ENCODE data around the gene USE1. TPM values are rescaled to one million over a fixed set of nuclear protein-coding genes. Genes with fewer than 3 reads are reported as not detected.

USE1 gene
- total and polyA plus RNA-seq, 4 donors: 22.0 to 60.1 (median 34.8) TPM

DNA sequence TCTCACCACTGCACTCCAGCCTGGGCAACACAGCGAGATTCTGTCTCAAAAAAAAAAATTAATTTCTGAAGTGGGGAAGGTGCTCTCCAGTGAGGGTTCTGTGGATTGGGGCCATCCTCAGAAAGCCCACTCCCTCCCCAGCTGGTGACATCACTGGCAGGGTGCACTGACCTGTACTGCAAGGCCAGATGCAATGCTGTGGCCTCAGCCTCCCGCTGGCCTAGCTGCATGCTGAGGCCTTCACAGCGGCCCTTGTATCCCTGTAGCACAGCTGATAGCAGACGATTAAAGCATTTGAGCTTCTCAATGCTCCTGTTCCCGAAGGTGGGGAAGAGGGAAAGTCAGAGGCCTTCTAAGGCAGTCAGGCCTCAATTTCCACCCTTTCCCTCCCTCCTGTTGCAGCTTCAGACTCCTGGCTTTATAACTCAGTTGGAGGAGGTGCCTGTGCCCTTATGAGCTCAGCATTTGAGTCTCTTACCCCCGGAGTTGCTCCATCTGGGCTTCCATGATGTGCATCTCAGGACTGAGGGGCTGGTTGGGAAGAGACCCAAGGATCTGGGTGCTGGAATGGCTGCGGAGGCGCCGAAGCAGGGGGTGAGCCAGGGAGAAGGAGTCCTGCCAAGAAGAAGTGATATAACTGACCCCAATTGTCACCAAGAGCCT lies 44.1 kb downstream of the USE1 start:
- H3K9ac ChIP-seq (ENCODE audit: insufficient read depth in 1 of 2, low read length in 2 of 2): no peak overlapping the region
- 94 to 95% methylated on average over 9 of the region's 9 CpGs for WGBS, 2 donors
- H3K27me3 ChIP-seq (ENCODE audit: control insufficient read depth in 3 of 3, insufficient read depth in 3 of 3, low read length in 2 of 3): no peaks in the 10 kb centered on the region
- H3K4me1 ChIP-seq (ENCODE audit: control insufficient read depth in 5 of 5, insufficient read depth in 5 of 5, low read length in 5 of 5): peaks cover 0 to 6% (median 0%) of the 10 kb centered on the region in 5 donors
- TF ChIP-seq, protein P1, sequence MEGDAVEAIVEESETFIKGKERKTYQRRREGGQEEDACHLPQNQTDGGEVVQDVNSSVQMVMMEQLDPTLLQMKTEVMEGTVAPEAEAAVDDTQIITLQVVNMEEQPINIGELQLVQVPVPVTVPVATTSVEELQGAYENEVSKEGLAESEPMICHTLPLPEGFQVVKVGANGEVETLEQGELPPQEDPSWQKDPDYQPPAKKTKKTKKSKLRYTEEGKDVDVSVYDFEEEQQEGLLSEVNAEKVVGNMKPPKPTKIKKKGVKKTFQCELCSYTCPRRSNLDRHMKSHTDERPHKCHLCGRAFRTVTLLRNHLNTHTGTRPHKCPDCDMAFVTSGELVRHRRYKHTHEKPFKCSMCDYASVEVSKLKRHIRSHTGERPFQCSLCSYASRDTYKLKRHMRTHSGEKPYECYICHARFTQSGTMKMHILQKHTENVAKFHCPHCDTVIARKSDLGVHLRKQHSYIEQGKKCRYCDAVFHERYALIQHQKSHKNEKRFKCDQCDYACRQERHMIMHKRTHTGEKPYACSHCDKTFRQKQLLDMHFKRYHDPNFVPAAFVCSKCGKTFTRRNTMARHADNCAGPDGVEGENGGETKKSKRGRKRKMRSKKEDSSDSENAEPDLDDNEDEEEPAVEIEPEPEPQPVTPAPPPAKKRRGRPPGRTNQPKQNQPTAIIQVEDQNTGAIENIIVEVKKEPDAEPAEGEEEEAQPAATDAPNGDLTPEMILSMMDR (IDR thresholded peaks at IDR 0.05; ENCODE audit: control extremely low read depth, extremely low read depth): no peak
- DNase-seq: no peak
- H3K4me3 ChIP-seq: no peak overlapping the region
- H3K36me3 ChIP-seq (ENCODE audit: control insufficient read depth in 4 of 4, insufficient read depth in 4 of 4, low read length in 4 of 4): peaks cover 0 to 8% (median 0%) of the 10 kb centered on the region in 4 donors
- no peak for ATAC-seq (ENCODE audit: insufficient read depth, low FRiP score)
- peaks cover 0 to 5% (median 0%) of the 10 kb centered on the region in 4 donors for H3K9me3 ChIP-seq (ENCODE audit: control insufficient read depth in 4 of 4, insufficient read depth in 3 of 4, low read length in 3 of 4)
- no peak overlapping the region for H3K27ac ChIP-seq (ENCODE audit: low read depth in 1 of 2, low read length in 1 of 2)

DNA sequence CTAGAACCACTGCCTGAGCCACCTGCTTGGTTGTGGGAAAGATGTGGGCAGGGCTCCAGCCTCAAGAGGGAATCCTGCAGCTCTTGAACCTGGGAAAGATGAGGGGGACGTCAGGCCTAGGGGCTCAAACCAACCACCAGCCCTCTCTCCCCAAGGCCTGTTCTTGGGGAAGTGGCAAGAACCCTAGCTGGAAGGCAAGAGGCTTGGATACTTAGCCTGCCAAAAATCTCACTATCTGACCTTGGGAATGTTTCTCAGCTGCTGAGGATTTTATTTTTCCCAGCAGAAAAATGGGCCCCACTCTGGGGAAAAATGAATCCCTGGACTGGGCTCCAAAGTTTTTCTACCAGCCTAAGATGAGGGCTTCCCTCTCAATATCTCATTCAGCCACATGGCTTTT lies 44.8 kb downstream of the USE1 start:
- Histone ChIP-seq H3K27me3 (ENCODE audit: control insufficient read depth in 3 of 3, insufficient read depth in 3 of 3, low read length in 2 of 3) (no peaks in the 10 kb centered on the region), H3K27ac (ENCODE audit: low read depth in 1 of 2, low read length in 1 of 2) (no peak overlapping the region), H3K4me1 (ENCODE audit: control insufficient read depth in 5 of 5, insufficient read depth in 5 of 5, low read length in 5 of 5) (peaks cover 0 to 6% (median 0%) of the 10 kb centered on the region in 5 donors), H3K9me3 (ENCODE audit: control insufficient read depth in 4 of 4, insufficient read depth in 3 of 4, low read length in 3 of 4) (peaks cover 0 to 5% (median 0%) of the 10 kb centered on the region in 4 donors), H3K9ac (ENCODE audit: insufficient read depth in 1 of 2, low read length in 2 of 2) (no peak overlapping the region), H3K36me3 (ENCODE audit: control insufficient read depth in 4 of 4, insufficient read depth in 4 of 4, low read length in 4 of 4) (peaks cover 0 to 8% (median 0%) of the 10 kb centered on the region in 4 donors), H3K4me3 (no peak overlapping the region)
- TF ChIP-seq, protein P1 (IDR thresholded peaks at IDR 0.05; ENCODE audit: control extremely low read depth, extremely low read depth): no peak
- 68 to 70% methylated on average over 1 of the region's 1 CpG for WGBS, 2 donors
- ATAC-seq (ENCODE audit: insufficient read depth, low FRiP score) (no peak), DNase-seq (no peak)

DNA sequence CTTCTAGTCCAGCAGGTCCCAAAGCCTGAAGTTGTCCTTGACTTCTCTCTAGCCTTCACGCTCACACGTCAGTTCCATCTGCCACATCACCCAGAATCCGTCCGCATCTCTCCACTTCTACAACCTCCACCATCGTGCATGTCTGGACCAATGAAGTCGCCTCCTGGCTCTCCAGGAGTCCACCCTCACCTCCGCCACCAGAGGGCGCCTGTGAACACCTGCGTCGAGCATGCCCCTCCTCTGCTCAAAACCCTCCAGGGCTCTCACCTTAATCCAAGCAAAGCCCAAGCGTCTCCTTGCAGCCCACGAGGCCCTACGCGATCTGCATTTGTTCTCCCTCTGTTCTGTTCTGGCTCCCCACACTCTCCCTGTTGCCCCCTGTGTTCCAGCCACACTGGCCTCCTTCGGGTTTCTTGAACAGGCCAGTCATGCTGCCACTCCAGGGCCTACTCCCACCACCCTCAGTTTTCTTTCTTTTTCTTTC lies 45.7 kb downstream of the USE1 start:
- Histone ChIP-seq H3K27me3 (ENCODE audit: control insufficient read depth in 3 of 3, insufficient read depth in 3 of 3, low read length in 2 of 3) (no peaks in the 10 kb centered on the region), H3K9ac (ENCODE audit: insufficient read depth in 1 of 2, low read length in 2 of 2) (no peak overlapping the region), H3K4me3 (no peak overlapping the region), H3K9me3 (ENCODE audit: control insufficient read depth in 4 of 4, insufficient read depth in 3 of 4, low read length in 3 of 4) (peaks cover 0 to 5% (median 0%) of the 10 kb centered on the region in 4 donors), H3K36me3 (ENCODE audit: control insufficient read depth in 4 of 4, insufficient read depth in 4 of 4, low read length in 4 of 4) (peaks cover 0 to 8% (median 0%) of the 10 kb centered on the region in 4 donors), H3K27ac (ENCODE audit: low read depth in 1 of 2, low read length in 1 of 2) (peak overlapping the region in 1 of 2 donors; percentile 52), H3K4me1 (ENCODE audit: control insufficient read depth in 5 of 5, insufficient read depth in 5 of 5, low read length in 5 of 5) (peaks cover 0 to 3% (median 0%) of the 10 kb centered on the region in 5 donors)
- WGBS, 2 donors: 19 to 27% methylated on average over 15 of the region's 15 CpGs
- TF ChIP-seq, protein P1 (IDR thresholded peaks at IDR 0.05; ENCODE audit: control extremely low read depth, extremely low read depth): peak; percentile 75
- ATAC-seq (ENCODE audit: insufficient read depth, low FRiP score): peak; percentile 85
- DNase-seq: peak; percentile 67 to 73 (median 67)
